ENCODE measurements around the gene NKAP. TPM values are rescaled to one million over a fixed set of nuclear protein-coding genes. Genes with fewer than 3 reads are reported as not detected.
"Not testable (repeated sequence)": the region's sequence is repeated elsewhere in the genome, so short reads cannot be mapped to it uniquely, and the experiment has no call there.

NKAP gene
- total RNA-seq, 1 experiment from 2014 or later = 4.2 TPM

- Histone ChIP-seq H3K4me3 (no peak overlapping the region), H3K4me1 (replicated peaks) (no peaks in the 10 kb centered on the region), H3K27me3 (replicated peaks) (no peaks in the 10 kb centered on the region), H3K27ac (no peak overlapping the region), H3K36me3 (no peaks in the 10 kb centered on the region), H3K9me3 (replicated peaks) (no peaks in the 10 kb centered on the region)
- DNase-seq (ENCODE audit: low read depth in 1 of 2, low spot score in 2 of 2) = no peak
Measured at GRCh38 chrX:119960625-119961024, 17.1 kb upstream of the NKAP start.

- not testable (repeated sequence) for H3K4me1 ChIP-seq (replicated peaks); H3K4me3 ChIP-seq; H3K27me3 ChIP-seq (replicated peaks); H3K9me3 ChIP-seq (replicated peaks); H3K36me3 ChIP-seq; H3K27ac ChIP-seq; DNase-seq (ENCODE audit: low read depth in 1 of 2, low spot score in 2 of 2)
Measured at GRCh38 chrX:119955807-119956570, 12.4 kb upstream of the NKAP start.

- Histone ChIP-seq H3K27me3 (replicated peaks) (no peaks in the 10 kb centered on the region), H3K27ac (no peak overlapping the region), H3K9me3 (replicated peaks) (no peaks in the 10 kb centered on the region), H3K4me1 (replicated peaks) (no peaks in the 10 kb centered on the region), H3K36me3 (no peaks in the 10 kb centered on the region), H3K4me3 (no peak overlapping the region)
- DNase-seq (ENCODE audit: low read depth in 1 of 2, low spot score in 2 of 2) = no peak
Measured at GRCh38 chrX:119954374-119954773, 10.8 kb upstream of the NKAP start.

- DNase-seq (ENCODE audit: low read depth in 1 of 2, low spot score in 2 of 2) = no peak
- H3K27me3 ChIP-seq (replicated peaks) = no peaks in the 10 kb centered on the region
- no peak overlapping the region for H3K27ac ChIP-seq
Measured at GRCh38 chrX:119948381-119948780, 4.8 kb upstream of the NKAP start.

GRCh38 chrX:119945481-119945880 lies 1.9 kb upstream of the NKAP start:
- Histone ChIP-seq H3K36me3 (no peaks in the 10 kb centered on the region), H3K27me3 (replicated peaks) (no peaks in the 10 kb centered on the region), H3K9me3 (replicated peaks) (no peaks in the 10 kb centered on the region), H3K4me1 (replicated peaks) (no peaks in the 10 kb centered on the region), H3K4me3 (no peak overlapping the region), H3K27ac (no peak overlapping the region)
- DNase-seq (ENCODE audit: low read depth in 1 of 2, low spot score in 2 of 2) = no peak

More at GRCh38 chrX:119948381-119948780, 4.8 kb upstream of the NKAP start:
- H3K4me1 ChIP-seq (replicated peaks) = no peaks in the 10 kb centered on the region
- no peaks in the 10 kb centered on the region for H3K9me3 ChIP-seq (replicated peaks)
- H3K4me3 ChIP-seq = no peak overlapping the region
- no peaks in the 10 kb centered on the region for H3K36me3 ChIP-seq

- Histone ChIP-seq H3K4me1 (replicated peaks) (no peaks in the 10 kb centered on the region), H3K4me3 (peak overlapping the region; percentile 64), H3K27me3 (replicated peaks) (no peaks in the 10 kb centered on the region), H3K36me3 (no peaks in the 10 kb centered on the region), H3K9me3 (replicated peaks) (no peaks in the 10 kb centered on the region), H3K27ac (peak overlapping the region; percentile 65)
- DNase-seq (ENCODE audit: low read depth in 1 of 2, low spot score in 2 of 2) = no peak
Measured at GRCh38 chrX:119942831-119943184, 743 bp downstream of the NKAP start.

- H3K4me1 ChIP-seq (replicated peaks) = no peaks in the 10 kb centered on the region
- no peak overlapping the region for H3K27ac ChIP-seq
- H3K4me3 ChIP-seq = peak overlapping the region; percentile 64
- H3K27me3 ChIP-seq (replicated peaks) = no peaks in the 10 kb centered on the region
- H3K36me3 ChIP-seq = no peaks in the 10 kb centered on the region
- DNase-seq (ENCODE audit: low read depth in 1 of 2, low spot score in 2 of 2) = no peak
- H3K9me3 ChIP-seq (replicated peaks) = no peaks in the 10 kb centered on the region
Measured at GRCh38 chrX:119942173-119942819, 1.3 kb downstream of the NKAP start.

GRCh38 chrX:119941336-119941735 lies 2.2 kb downstream of the NKAP start:
- no peak for DNase-seq (ENCODE audit: low read depth in 1 of 2, low spot score in 2 of 2)
- Histone ChIP-seq H3K4me3 (no peak overlapping the region), H3K27ac (no peak overlapping the region), H3K27me3 (replicated peaks) (no peaks in the 10 kb centered on the region), H3K9me3 (replicated peaks) (no peaks in the 10 kb centered on the region), H3K36me3 (no peaks in the 10 kb centered on the region), H3K4me1 (replicated peaks) (no peaks in the 10 kb centered on the region)

- Histone ChIP-seq H3K27me3 (replicated peaks) (no peaks in the 10 kb centered on the region), H3K9me3 (replicated peaks) (no peaks in the 10 kb centered on the region), H3K36me3 (peaks cover 4% of the 10 kb centered on the region; the same call in 1 of the 2 replicates), H3K4me3 (no peak overlapping the region), H3K4me1 (replicated peaks) (no peaks in the 10 kb centered on the region), H3K27ac (no peak overlapping the region)
- no peak for DNase-seq (ENCODE audit: low read depth in 1 of 2, low spot score in 2 of 2)
Measured at GRCh38 chrX:119935215-119935874, 8.2 kb downstream of the NKAP start.

GRCh38 chrX:119922391-119922790 lies 21.2 kb downstream of the NKAP start:
- not testable (repeated sequence) for H3K27ac ChIP-seq; H3K9me3 ChIP-seq (replicated peaks); H3K36me3 ChIP-seq; H3K4me3 ChIP-seq; H3K4me1 ChIP-seq (replicated peaks); H3K27me3 ChIP-seq (replicated peaks); DNase-seq (ENCODE audit: low read depth in 1 of 2, low spot score in 2 of 2)

GRCh38 chrX:119919835-119920585 lies 23.5 kb downstream of the NKAP start:
- no peaks in the 10 kb centered on the region for H3K4me1 ChIP-seq (replicated peaks)
- no peaks in the 10 kb centered on the region for H3K27me3 ChIP-seq (replicated peaks)
- DNase-seq (ENCODE audit: low read depth in 1 of 2, low spot score in 2 of 2) = no peak
- H3K27ac ChIP-seq = no peak overlapping the region
- H3K4me3 ChIP-seq = no peak overlapping the region
- H3K36me3 ChIP-seq = no peaks in the 10 kb centered on the region
- no peaks in the 10 kb centered on the region for H3K9me3 ChIP-seq (replicated peaks)

GRCh38 chrX:119917877-119918276 lies 25.7 kb downstream of the NKAP start:
- Histone ChIP-seq H3K27ac (no peak overlapping the region), H3K9me3 (replicated peaks) (no peaks in the 10 kb centered on the region), H3K27me3 (replicated peaks) (no peaks in the 10 kb centered on the region), H3K4me1 (replicated peaks) (no peaks in the 10 kb centered on the region), H3K36me3 (no peaks in the 10 kb centered on the region), H3K4me3 (no peak overlapping the region)
- no peak for DNase-seq (ENCODE audit: low read depth in 1 of 2, low spot score in 2 of 2)

- Histone ChIP-seq H3K4me3 (no peak overlapping the region), H3K4me1 (replicated peaks) (no peaks in the 10 kb centered on the region), H3K36me3 (no peaks in the 10 kb centered on the region), H3K27me3 (replicated peaks) (no peaks in the 10 kb centered on the region), H3K9me3 (replicated peaks) (no peaks in the 10 kb centered on the region), H3K27ac (no peak overlapping the region)
- no peak for DNase-seq (ENCODE audit: low read depth in 1 of 2, low spot score in 2 of 2)
Measured at GRCh38 chrX:119916310-119916709, 27.2 kb downstream of the NKAP start.

GRCh38 chrX:119900976-119901375 lies 42.6 kb downstream of the NKAP start:
- Histone ChIP-seq H3K36me3 (no peaks in the 10 kb centered on the region), H3K4me3 (no peak overlapping the region)
- DNase-seq (ENCODE audit: low read depth in 1 of 2, low spot score in 2 of 2) = no peak

More at GRCh38 chrX:119900976-119901375, 42.6 kb downstream of the NKAP start:
- Histone ChIP-seq H3K27ac (no peak overlapping the region), H3K9me3 (replicated peaks) (no peaks in the 10 kb centered on the region), H3K27me3 (replicated peaks) (no peaks in the 10 kb centered on the region), H3K4me1 (replicated peaks) (no peaks in the 10 kb centered on the region)
